ENCODE results near the gene SLC4A3.

SLC4A3 gene

DNA sequence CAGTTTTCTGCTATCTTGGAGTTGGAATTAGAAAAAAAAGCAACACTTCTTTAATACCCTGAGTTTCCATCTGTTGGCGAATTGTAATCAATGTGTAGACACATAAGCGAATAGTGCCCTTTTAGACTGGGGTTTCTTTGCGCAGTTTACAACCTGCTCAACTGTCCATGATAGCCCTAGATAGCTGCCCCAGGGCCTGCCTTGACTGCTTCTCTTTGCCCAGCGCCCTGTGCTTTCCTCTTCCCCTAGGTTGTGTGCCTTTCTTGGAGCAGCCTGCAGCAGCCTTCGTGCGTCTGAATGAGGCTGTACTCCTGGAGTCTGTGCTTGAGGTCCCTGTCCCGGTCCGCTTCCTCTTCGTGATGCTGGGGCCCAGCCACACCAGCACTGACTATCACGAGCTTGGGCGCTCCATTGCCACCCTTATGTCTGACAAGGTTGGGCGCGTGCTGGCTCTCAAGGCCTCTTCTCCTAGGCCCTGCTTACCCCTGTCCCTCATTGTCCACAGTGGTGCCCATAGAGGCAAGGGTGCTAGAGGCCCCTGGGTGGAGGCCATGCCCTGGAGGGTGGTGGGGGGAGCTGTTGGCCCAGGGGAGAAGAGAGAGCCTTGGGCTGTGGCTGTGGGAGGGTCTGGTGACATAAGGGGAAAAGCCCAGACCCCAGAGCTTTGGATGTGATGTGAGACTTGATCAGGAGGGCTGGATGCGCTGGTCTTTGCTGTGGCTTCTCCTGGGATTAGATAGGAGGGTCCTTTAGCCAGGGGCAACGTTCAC, 6.9 kb downstream of the SLC4A3 start:
- DNase-seq, result no peak

DNA sequence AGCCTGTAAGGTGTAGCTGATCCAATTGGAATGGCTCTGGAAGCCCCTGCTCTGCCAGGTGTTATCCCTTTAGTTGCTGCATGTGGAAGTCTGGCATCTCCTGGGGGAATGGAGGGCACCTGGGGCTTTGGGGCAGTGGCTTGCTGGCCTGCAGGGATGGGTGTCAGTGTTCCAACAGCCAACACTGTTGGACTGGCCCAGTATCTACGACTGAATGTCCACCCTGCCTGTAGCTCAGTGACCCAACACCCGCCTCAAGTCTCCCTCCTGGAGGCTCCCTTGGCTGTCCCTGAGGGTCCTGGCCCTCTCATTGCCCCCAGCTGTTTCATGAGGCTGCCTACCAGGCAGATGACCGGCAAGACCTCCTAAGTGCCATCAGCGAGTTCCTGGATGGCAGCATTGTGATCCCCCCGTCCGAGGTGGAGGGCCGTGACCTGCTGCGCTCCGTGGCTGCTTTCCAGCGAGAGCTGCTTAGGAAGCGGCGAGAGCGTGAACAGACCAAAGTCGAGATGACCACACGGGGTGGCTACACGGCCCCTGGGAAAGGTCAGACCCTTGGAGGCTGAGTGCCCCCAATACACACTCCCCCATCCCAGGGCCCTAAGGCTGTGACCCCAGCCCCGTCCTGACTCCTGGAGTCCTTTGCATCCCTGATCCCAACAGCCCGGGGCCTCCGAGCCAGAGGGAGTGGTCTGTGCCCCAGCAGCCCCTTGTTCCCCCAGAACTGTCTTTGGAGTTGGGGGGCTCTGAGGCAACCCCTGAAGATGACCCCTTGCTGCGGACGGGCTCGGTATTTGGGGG, 7.7 kb downstream of the SLC4A3 start:
- DNase-seq, result no peak

DNA sequence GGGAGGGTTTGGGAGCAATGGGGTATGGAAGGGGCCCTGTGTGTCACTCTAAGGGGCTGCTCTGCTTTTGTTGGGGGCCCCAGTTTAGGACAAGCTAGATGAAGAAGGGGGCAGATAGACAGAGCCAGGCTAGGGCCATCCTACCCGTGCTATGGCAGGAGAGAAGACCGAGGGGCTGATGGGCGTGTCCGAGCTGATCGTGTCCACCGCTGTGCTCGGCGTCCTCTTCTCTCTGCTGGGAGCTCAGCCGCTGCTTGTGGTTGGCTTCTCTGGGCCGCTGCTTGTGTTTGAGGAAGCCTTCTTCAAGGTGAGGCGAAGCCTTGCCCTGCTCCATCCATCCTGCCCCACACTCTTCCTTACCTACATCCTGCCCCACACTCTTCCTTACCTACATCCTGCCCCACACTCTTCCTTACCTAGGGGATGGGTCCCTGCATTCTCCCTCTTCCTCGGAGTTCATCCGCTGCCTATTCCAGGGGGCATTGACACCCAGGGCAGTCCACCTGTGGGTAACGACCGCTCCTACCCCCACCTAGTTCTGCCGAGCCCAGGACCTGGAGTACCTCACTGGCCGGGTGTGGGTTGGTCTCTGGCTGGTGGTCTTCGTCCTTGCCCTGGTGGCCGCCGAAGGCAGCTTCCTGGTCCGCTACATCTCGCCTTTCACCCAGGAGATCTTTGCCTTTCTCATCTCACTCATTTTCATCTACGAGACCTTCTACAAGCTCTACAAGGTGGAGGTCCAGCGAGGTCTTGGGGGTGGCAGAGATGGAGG, 8.9 kb downstream of the SLC4A3 start:
- DNase-seq, result no peak

DNA sequence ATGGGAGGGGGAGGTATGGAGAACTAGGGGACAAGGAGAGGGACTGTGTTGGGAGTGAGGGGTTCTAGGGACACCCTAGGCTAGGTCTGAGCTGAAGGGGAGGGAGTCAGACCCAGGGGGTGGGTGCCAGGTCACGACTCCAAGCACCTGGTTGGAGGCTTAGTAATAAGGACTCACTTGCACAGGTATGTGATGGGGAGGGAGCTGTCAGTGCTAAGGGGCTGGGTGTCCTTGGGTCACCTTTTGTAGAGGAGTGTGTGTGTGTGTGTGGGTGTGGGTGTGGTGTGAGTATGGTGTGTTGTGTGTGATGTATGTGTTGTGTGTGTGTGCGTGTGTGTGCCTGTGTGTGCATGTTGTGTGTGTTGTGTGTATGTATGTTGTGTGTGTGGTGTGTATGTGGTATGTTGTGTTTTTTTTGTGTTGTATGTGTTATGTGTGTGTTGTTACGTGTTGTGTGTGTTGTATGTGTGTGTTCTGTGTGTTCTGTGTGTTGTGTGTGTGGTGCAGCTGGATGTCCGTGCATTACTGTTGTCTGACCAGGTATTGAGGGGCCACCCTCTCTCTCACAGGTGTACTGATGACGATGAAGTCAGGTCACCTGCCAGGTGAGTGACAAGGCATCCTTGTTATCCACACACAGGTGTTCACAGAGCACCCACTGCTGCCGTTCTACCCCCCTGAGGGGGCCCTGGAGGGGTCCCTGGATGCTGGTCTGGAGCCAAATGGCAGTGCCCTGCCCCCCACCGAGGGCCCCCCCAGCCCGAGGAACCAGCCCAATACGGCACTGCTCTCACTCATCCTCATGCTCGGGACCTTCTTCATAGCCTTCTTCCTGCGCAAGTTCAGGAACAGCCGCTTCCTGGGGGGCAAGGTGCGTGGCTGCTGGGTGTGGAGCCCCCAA, 9.8 kb downstream of the SLC4A3 start:
- no peak for DNase-seq

DNA sequence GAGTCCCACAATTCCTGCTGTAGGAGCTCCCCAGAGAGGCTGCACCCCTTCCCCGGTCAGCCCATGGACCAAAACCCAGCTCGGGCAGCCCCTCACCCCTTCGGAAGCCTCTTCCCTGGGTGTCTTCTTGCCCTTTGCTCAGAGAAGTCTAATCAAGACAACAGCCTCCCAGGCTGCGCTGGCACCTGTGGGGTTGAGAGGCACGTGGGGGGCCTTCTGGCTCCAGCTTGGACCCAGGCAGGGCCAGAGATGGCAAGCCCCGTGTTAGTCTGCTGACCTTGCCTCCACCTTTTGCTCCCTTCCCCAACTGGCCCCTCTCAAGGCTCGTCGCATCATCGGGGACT, 10.4 kb downstream of the SLC4A3 start:
- DNase-seq, result no peak

DNA sequence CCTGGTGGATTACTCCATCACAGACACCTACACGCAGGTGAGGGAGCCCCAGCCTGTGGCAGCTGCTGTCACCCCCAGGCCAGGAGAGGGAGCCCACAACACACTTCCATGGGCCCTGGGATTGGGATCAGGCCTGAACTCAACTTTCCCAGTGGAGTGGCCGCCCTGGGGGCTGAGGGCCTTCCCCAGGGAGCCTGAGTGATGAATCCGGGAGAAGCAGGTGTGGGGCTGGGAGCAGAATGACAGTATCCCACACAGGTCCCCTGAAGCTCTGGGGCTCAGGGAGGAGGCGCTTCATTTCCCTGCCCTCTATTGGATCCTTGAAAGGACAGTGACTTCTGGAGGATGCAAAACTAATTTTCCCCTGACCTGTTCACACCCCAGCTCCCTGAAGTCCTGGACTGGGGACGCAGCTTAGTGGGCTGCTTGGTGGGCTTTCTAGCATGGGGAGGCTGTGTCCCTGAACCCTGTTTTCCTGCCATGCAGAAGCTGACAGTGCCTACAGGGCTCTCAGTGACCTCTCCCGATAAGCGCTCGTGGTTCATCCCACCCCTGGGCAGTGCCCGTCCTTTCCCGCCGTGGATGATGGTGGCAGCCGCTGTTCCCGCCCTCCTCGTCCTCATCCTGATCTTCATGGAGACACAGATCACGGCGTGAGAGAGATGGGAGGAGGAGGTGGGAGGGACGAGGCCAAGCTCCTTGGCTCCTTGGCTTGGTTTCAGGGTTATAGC, 11.0 kb downstream of the SLC4A3 start:
- no peak for DNase-seq

DNA sequence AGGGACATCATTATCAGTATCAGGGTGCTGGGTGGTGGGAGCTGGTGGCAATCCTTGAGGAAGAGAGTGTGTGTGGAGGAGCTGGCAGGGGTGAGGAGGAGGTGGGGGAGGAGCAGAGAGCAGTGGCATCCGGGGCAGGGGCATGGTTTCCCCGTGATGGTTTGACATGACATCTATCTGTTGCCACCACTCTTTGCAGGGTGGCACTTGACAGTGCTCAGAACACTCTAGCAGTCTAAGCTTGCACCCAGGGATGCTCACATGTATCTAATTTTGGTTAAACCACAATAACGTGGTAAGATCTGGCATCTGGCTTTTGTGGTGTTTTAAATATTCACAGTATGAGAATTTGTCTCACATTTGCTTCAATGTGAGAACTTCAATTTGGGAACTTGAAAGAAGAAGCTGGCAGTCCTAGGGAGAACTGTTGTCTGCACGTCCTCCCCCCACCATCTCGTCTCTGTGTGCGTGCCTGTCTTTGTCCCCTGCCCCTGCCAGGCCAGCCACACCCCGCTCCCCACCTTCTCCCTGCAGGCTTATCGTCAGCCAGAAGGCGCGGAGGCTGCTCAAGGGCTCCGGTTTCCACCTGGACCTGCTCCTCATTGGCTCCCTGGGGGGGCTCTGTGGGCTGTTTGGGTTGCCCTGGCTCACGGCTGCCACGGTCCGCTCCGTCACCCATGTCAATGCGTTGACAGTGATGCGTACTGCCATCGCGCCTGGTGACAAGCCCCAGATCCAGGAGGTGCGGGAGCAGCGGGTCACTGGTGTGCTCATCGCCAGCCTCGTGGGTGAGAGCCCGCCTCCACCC, 11.7 kb downstream of the SLC4A3 start:
- no peak for DNase-seq

DNA sequence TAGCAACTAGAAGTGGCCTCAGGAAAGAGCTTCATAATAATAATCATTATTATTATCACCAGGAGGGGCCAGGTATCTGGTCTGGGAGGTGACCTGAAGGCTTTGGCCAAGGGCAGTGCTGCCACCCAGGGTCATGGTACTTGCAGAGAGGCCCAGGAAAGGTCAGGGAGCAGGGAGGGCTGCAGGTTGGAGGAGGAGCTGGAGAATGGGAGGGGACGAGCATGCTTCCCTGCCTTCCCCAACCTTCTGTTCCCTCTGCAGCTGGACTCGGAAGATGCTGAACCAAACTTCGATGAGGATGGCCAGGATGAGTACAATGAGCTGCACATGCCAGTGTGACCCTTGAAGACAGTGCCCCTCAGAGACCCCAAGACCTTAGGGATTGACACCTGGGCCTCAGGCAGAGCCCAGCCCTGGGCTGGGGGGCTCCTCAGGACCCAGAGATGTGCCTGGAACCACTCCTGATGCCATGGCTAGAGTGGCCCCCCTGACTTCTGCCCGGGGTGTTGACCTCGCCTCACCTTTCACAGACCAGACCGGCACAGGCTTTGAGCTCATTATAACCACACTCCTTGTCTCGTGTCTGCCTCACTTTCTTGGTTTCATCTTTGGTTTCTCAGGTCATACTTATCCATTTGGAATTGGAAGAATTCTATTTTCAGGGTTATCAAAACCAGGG, 14.1 kb downstream of the SLC4A3 start:
- DNase-seq, result no peak

DNA sequence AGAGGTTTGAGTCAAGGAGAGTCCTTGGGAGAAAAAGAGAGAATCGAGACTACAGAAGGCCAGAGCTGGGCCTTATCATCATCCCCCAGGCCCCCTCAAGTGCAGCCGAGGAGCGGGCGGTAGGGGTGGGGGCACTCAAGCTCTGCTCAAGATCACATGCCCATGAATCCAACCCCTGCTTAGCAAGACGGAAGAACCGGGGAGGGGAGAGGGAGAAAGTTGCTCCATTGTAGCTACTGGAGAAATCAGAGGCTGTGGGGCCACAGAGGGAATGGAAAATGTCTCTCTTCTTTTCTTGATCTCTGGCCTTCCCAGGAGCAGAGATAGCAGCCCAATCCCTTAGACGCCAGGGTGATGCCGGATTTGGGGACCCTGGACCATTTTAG, 14.6 kb downstream of the SLC4A3 start:
- no peak for DNase-seq

DNA sequence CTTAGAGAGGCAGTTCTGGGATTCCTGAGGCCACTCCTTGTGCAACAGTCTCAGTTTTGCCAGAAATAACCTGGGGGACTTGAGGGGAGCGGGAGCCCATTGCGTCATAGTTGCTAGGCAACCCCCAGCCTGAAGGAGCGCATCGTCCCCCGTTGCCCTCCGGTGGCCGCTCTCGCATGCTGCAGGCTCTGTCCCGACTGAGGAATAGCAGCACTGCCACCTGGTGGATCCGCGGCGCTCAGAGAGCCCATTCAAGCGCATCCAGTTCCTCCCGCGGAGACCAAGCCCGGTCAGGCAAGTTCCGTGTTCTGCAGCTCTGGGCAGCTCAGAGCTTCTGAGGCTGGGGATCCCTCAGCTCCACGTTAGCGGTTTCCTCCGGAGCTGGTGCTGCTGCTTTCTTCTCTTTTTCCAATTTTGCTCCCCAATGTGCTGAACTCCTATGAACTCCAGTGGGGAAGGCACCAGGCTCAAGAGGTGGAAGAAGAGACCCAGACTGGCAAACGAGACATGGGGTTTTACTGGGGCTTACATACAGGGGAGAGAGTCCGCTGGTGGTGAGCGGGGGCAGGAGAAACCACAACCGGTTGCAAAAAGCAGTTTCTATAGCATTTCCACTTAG, 15.1 kb downstream of the SLC4A3 start:
- peak; percentile 93 for DNase-seq

DNA sequence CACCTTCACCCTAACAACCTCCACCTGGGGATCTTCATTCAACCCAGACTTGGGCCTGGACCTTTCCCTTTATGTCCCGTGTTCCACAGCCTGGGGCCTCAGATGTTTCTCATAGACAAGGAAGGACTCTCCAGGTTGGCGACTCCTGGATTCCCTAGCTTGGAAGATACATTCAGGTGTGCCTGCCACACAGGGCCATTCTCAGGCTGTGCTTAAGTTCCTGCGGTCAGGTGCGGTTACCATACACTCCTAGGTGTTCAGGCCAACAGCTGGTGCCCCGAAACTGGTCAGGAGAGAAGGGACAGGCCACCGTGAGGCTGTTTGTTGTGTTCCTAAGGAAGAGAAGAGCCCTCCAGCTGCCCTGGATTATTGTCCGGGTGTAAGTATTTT, 15.6 kb downstream of the SLC4A3 start:
- DNase-seq, result no peak

DNA sequence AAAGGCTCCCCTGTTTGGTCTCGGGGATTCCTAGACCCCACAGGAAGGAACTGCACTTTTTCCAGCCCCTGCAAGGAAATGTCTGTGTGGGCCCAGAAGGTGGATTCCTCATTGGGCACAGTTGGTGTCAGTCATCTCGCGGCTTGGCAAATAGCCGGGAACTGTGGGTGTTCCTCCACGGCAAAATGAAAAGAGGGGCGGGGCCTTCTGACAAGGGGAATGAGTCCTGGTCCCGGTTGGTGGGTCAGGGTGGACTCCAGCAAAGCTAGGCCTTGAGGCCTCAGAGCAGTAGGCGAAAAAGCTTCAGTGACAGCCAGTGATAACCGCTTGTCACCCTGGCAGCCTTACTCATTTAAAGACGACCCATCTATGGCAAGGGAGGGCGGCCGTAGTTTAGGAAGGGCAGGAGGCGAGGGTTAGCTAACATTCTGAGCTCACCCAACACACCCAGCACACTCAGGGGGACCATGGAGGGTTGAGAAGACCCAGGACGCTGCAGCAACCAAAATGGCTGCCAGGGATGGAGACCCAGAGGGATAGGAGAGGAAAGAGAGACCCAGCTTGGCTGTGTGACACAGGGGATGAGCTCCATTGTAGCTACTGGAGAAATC, 16.5 kb downstream of the SLC4A3 start:
- DNase-seq, result no peak

DNA sequence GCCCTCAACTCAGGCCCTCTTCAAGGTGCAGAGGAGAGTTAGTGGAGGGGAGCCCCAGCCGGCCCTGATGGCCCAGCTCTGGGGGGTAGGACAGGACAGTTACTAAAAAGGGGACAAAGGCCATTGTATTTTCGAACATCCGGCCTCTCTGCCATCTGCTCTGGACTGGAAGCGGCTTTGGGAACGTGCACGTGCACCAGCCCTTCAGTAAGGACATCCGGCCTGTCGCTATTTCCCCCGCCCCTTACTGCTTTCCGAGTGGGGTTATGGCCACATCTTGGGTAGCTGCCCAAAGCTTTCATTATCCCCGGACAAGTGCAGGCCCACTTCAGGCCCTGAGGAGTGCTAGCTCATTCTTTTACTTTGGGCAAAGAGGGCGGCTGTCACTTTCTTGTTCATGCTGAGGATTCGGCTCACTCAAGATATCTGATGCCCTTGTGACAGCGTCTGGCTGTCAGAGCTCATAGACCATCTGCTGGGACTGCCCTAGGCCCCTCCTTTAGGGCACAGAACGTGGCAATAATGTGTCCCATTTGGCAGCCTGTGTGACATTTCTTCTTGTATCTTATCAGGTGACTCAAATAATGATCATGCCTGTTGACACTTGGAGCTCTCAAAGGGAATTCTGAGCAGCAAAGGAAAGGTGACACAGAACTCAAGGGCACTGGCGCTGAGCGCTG, 17.5 kb downstream of the SLC4A3 start:
- DNase-seq, result peak; percentile 14

DNA sequence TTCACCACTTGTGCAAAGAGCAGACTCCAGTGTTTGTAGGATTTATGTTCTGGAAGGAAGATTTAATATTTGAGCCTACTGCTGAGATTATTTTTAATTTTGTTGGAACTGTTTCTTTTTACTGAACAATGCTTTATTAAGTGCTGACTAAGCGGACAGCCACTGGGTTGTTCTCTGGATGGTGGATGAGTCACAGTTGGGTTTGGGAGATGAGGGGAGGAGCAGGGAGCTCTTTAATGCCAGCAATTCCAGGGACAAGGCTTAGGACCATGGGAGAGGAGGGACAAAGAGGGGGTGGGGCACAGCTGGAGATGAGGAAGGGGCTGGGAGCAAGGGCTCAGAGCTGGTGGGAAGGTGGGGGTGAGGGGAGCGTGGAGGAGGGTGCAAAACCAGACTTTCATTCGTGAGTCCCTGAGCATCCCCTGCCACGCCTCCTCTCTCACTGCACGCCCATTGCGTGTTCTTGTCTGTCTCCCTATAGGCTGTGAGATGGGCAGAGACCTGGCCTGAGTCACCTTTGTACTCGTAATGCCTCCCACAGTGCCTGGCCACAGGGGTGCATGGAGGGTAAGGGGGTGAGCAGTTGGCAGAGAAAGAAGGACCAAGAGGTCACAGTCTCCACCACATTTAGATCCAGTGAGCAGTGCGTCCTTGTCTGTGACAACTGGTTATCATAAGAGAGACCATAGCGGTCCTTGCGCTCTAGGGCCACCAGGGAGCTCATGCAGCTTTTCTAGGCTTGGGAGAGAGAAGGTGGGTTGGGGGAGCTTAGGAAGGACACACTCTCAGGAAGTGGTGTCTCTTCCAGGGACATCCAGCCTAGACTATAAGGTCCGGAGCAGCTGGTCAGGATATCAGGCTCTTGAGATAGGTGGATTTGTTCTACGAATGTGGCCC, 18.4 kb downstream of the SLC4A3 start:
- DNase-seq, result no peak

DNA sequence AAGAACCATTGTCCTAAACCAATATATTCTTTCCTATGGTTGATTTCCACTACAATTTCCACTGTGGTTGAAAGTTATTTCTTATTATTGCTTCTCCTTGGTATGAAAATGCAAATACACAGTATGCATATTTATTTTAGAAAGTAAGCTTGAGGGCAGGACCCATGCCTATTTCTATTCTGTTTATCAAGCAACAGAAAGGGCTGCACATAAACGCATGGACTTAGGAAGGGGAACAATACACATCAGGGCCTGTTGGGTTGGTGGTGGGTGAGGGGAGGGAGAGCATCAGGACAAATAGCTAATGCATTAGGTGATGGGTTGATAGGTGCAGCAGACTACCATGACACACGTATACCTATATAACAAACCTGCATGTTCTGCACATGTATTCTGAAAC, 20.7 kb downstream of the SLC4A3 start:
- no peak for DNase-seq

DNA sequence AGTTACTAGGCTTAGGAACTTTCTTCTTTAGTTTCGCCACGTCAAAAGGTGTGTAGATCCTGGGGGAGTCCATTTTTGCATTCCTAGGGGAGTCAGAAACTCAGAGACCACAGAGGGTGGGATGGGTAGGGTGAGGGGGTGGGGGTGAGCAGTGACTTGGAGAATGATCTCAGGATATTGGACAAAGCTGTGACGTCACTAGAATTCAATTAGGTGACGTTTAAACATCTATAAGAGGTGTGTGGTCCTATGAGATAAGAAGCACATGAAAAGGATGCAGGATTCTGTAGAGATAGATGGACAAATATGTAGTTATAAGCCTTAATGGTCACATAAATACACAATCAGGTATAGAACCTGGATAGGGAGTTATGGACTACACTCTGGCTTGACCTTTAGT, 21.5 kb downstream of the SLC4A3 start:
- DNase-seq, result no peak

DNA sequence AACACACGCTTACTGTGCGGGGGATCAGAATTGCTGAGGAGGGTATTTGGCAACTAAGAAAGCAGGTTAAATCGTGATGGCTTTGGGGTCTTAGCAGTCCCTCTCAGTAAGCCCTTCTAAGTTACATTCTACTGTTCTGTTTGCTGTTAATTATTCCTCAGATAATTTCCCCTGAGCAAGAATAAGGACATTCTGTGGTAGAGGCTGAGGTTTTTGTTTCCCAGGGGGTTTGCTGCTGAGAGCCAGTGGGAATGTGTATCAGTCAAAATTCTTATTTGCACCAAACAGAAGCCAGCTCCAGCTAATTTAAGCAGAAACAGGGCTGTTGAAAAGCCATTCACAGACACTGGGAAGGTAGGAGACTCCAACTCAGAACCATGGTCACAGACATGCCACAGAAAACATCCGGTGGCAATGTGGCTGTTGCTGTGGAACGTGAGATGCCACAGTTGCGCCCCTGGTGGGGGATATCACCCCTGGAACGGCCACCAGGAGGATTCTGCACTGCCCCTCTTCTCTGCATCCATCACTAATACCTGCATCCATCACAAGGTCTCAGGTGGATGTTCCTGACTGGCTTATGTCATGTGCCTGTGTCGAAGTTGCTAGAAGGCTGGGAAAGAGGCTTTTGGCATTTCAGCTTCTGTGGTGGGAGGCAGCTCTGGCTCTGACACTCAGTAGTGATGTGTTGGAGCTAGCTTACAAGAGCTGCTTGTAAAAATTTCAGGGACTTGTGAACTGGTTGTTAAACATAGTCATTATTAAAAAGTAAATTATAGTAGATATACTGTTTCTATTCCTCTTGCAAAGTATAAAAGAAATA, 23.2 kb downstream of the SLC4A3 start:
- DNase-seq, result no peak

Data from NCI-H1694 (cell line).